Brain microvascular endothelial cell (primary cell): ENCODE results near the gene DCAF4.

Experiments used
- DNase-seq: peaks from one replicate; pipeline ENCODE4 v3.0.0-alpha.2; 2020
- H3K27ac ChIP-seq: fragments of 250-450 bp; sonication (Bioruptor Pico); 2 replicates; pipeline ENCODE4 v1.5.1; 2020; ENCODE audit warnings: mild to moderate bottlenecking, moderate library complexity
- H3K27me3 ChIP-seq: fragments of 250-450 bp; sonication (Bioruptor Pico); replicated peaks from 2 replicates; pipeline ENCODE4 v1.5.1; 2020; ENCODE audit warnings: mild to moderate bottlenecking
- H3K36me3 ChIP-seq: fragments of 250-450 bp; sonication (Bioruptor Pico); replicated peaks from 2 replicates; pipeline ENCODE4 v1.5.1; 2020; ENCODE audit warnings: mild to moderate bottlenecking
- H3K4me3 ChIP-seq: 2 replicates; pipeline ENCODE4 v1.5.1; 2011; ENCODE audit warnings: low read depth, mild to moderate bottlenecking, control low read depth, low read length, moderate library complexity
- in situ Hi-C: cut with HindIII; loops from 2 replicates; pipeline ENCODE4 v1.10.0; 2017; ENCODE audit warnings: low sequenced_read_pairs, low pct_ligation_motif_present
- TF ChIP-seq, protein P1 (sequence below): IDR thresholded peaks from 2 replicates; pipeline ENCODE4 v1.5.1; 2011; ENCODE audit warnings: low read depth, mild to moderate bottlenecking, moderate library complexity, low read length, control low read depth, inconsistent platforms; ENCODE audit errors: missing control alignments

Gene DCAF4

GRCh38 chr14:72968316-72968715 is 42.1 kb downstream of the DCAF4 start:
- in situ Hi-C loops, result no loop called here
- TF ChIP-seq, protein P1, sequence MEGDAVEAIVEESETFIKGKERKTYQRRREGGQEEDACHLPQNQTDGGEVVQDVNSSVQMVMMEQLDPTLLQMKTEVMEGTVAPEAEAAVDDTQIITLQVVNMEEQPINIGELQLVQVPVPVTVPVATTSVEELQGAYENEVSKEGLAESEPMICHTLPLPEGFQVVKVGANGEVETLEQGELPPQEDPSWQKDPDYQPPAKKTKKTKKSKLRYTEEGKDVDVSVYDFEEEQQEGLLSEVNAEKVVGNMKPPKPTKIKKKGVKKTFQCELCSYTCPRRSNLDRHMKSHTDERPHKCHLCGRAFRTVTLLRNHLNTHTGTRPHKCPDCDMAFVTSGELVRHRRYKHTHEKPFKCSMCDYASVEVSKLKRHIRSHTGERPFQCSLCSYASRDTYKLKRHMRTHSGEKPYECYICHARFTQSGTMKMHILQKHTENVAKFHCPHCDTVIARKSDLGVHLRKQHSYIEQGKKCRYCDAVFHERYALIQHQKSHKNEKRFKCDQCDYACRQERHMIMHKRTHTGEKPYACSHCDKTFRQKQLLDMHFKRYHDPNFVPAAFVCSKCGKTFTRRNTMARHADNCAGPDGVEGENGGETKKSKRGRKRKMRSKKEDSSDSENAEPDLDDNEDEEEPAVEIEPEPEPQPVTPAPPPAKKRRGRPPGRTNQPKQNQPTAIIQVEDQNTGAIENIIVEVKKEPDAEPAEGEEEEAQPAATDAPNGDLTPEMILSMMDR, result no peak
- H3K36me3 ChIP-seq, result peaks cover 28% of the 10 kb centered on the region
- H3K27me3 ChIP-seq, result no peaks in the 10 kb centered on the region
- no peak for DNase-seq
- H3K4me3 ChIP-seq, result no peak overlapping the region
- H3K27ac ChIP-seq, result no peak overlapping the region

- DNase-seq, result no peak
- TF ChIP-seq, protein P1, result no peak
- no peaks in the 10 kb centered on the region for H3K27me3 ChIP-seq
- in situ Hi-C loops, result no loop called here
- H3K4me3 ChIP-seq, result no peak overlapping the region
- H3K36me3 ChIP-seq, result peaks cover 44% of the 10 kb centered on the region
- H3K27ac ChIP-seq, result no peak overlapping the region
These were observed 43.9 kb downstream of the DCAF4 start for GRCh38 chr14:72970058-72970630.

DNA sequence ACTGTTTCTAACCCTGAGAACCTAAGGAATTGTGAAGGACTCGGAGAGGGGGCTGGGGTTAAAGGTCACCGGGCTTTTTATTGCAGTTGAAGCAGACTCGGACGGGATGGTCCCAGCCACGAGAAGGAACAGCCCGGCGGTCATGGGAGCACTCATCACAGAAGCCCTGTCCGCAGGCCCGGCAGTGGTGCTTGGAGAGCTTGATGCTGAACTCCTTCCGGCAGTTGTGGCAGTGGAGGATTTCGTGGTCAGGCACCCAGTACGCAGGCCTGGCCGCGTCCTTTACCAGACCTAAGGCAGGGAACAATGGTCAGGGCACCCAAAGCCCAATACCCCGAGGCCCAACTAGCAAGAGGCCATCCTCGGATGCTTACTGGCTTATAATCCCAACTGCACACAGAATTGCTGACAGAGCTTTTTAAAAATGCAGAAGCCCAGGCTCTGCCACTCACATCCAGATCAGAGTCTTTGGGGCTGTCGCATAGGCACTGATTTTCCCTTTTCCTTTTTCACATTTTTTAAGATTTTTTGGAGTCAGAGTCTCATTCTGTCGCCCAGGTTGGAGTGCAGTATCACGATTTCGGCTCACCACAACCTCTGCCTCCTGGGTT is 44.7 kb downstream of the DCAF4 start:
- Histone ChIP-seq H3K27me3 (no peaks in the 10 kb centered on the region), H3K4me3 (no peak overlapping the region), H3K36me3 (peaks cover 52% of the 10 kb centered on the region), H3K27ac (no peak overlapping the region)
- TF ChIP-seq, protein P1, result no peak
- DNase-seq, result no peak
- in situ Hi-C loops, result no loop called here

DNA sequence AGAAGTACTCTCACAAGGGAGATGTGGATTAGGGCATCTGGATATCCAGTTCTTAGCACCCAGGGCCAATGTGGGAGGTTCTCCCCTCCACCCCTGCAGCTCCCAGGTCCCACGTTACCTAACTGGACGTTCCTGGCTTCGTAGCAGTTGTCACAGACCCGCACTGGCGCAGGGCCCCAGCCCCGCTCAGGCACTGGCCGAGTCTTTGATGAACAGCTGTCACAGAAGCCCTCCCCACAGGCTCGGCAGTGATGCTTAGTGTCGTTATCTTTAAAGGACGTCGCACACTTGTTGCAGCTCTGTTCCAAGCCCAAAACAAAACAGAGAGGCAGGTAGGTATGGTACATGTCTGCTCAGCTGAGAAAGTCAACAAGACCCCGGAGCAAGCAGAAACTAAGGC is 48.4 kb downstream of the DCAF4 start:
- H3K36me3 ChIP-seq, result peaks cover 57% of the 10 kb centered on the region
- H3K27ac ChIP-seq, result no peak overlapping the region
- in situ Hi-C loops, result no loop called here
- TF ChIP-seq, protein P1, result no peak
- H3K27me3 ChIP-seq, result no peaks in the 10 kb centered on the region
- DNase-seq, result no peak
- no peak overlapping the region for H3K4me3 ChIP-seq

DNA sequence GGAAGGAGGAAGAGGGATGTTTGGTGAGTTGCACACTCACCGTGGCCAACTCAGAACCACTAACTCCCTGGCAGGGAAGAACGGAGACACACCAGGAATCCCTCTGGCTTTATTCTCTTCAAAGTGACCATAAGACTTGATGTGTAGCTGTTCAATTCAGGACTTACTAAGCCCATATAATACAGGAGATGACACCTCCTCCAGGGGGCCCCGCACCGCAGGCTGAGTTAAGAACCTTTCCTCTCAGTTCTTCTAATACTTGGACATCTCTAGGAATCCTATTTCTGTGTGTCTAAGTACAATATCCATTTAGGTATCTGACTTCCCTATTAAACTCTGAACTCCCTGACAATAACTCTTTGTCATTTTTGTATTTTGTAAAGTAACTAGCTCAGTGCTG is 49.5 kb downstream of the DCAF4 start:
- TF ChIP-seq, protein P1, result peak; percentile 47
- in situ Hi-C loops, result no loop called here
- Histone ChIP-seq H3K27ac (no peak overlapping the region), H3K36me3 (peaks cover 54% of the 10 kb centered on the region), H3K27me3 (no peaks in the 10 kb centered on the region), H3K4me3 (no peak overlapping the region)
- peak; percentile 10 for DNase-seq

DNA sequence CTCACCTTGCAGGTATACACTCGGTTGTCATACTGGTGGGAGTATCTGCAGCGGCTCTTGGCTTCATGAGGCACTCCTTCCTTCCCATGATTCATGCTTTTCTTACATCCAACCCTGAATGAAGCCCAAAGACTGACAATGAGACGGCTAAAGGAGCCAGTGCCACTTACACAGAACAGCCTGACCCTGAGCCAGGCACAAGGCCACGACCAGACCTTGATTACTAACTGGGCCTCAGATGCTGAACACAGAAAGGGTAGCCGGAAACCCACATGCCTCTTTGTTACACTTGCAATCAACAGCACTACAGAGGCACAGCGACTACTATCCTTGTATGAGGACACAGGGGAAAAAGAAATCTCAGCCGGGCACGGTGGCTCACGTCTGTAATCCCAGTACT is 52.6 kb downstream of the DCAF4 start:
- TF ChIP-seq, protein P1, result no peak
- Histone ChIP-seq H3K4me3 (no peak overlapping the region), H3K27me3 (no peaks in the 10 kb centered on the region), H3K36me3 (peaks cover 45% of the 10 kb centered on the region), H3K27ac (no peak overlapping the region)
- in situ Hi-C loops, result no loop called here
- no peak for DNase-seq
